Measurements from ENCODE around the gene CXCL13.

- TF ChIP-seq CTCF (IDR thresholded peaks at IDR 0.05; ENCODE audit: control extremely low read depth in 1 of 3, insufficient read depth in 1 of 3, low read depth in 1 of 3, low read length in 3 of 3) (no peak), CHD2 (IDR thresholded peaks at IDR 0.05; ENCODE audit: low read length) (no peak), ATF3 (IDR thresholded peaks at IDR 0.05; ENCODE audit: insufficient read depth, low read depth, low read length) (no peak), SP2 (IDR thresholded peaks at IDR 0.05; ENCODE audit: low read length) (no peak), GTF2F1 (IDR thresholded peaks at IDR 0.05; ENCODE audit: borderline replicate concordance, low read depth, low read length) (no peak), YY1 (IDR thresholded peaks at IDR 0.05; ENCODE audit: low read depth, low read length) (no peak), POLR2A (IDR thresholded peaks at IDR 0.05; ENCODE audit: control extremely low read depth in 1 of 2, low read depth in 2 of 2, low read length in 2 of 2) (no peak), POLR2AphosphoS5 (IDR thresholded peaks at IDR 0.05; ENCODE audit: low read depth, low read length) (no peak), CHD7 (IDR thresholded peaks at IDR 0.05; ENCODE audit: insufficient replicate concordance, low read length) (no peak), KDM5A (IDR thresholded peaks at IDR 0.05; ENCODE audit: low read length) (no peak), SRF (IDR thresholded peaks at IDR 0.05; ENCODE audit: low read depth, low read length) (no peak), JUN (IDR thresholded peaks at IDR 0.05; ENCODE audit: low read depth, low read length) (no peak), TBP (IDR thresholded peaks at IDR 0.05; ENCODE audit: low read depth, low read length) (no peak)
Observed at GRCh38 chr4:77591532-77591931, 14.1 kb upstream of the CXCL13 start.

Measured in H1 (cell line).